Measurements from ENCODE around the gene FKTN.

FKTN gene

DNA sequence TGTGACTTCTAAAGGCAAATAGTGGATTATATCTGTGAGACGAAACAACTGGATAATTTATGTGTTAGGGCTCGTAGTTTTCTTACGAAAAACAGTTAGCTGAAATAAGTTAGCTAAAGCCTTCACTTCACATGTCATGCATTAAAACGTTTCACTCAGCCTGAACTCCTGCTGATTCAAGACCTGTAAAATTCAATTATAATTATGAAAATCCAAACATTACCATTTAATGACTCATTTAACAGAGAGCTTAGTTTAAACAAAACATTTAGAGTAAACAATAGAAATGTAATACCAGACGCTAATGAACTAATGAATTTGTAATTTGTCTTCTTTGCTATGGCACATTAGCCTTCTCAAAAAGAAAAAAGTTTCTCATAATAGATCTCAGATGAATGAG lies 106.0 kb downstream of the FKTN start:
- Histone ChIP-seq H3K4me1 (ENCODE audit: control insufficient read depth, insufficient read depth, low read length) (no peaks in the 10 kb centered on the region), H3K4me3 (ENCODE audit: low read length) (no peak overlapping the region), H3K27me3 (ENCODE audit: control insufficient read depth, insufficient read depth, low read length) (peaks cover 9% of the 10 kb centered on the region), H3K9me3 (replicated peaks; ENCODE audit: low read length) (no peaks in the 10 kb centered on the region), H3K36me3 (ENCODE audit: insufficient read depth, low read length) (no peaks in the 10 kb centered on the region), H3K4me2 (ENCODE audit: low read length) (no peak overlapping the region), H3K9ac (ENCODE audit: low read depth, low read length) (no peak overlapping the region)

DNA sequence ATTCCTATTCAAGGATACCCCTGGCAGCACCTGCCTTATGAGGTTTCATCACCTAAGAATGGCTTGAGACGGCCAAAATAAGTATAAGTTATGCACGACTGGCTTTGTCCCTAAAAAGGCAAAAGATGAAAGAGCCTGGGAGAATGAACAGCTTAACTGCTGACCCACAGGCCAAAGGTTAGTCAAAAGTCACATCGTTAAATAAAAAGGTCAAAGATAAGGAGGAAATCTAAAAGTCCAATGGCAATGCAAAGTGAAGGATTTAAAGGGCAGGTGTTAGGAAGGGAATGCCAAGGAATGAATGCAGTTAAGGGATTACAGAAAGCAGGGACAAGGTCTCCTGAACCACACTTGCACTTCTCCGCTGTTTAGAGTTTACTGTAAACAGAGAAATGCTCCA lies 109.9 kb downstream of the FKTN start:
- no peaks in the 10 kb centered on the region for H3K4me1 ChIP-seq (ENCODE audit: control insufficient read depth, insufficient read depth, low read length)
- H3K4me3 ChIP-seq (ENCODE audit: low read length): no peak overlapping the region
- no peak overlapping the region for H3K9ac ChIP-seq (ENCODE audit: low read depth, low read length)
- no peak overlapping the region for H3K4me2 ChIP-seq (ENCODE audit: low read length)
- H3K9me3 ChIP-seq (replicated peaks; ENCODE audit: low read length): no peaks in the 10 kb centered on the region
- peaks cover 20% of the 10 kb centered on the region for H3K27me3 ChIP-seq (ENCODE audit: control insufficient read depth, insufficient read depth, low read length)
- no peaks in the 10 kb centered on the region for H3K36me3 ChIP-seq (ENCODE audit: insufficient read depth, low read length)

DNA sequence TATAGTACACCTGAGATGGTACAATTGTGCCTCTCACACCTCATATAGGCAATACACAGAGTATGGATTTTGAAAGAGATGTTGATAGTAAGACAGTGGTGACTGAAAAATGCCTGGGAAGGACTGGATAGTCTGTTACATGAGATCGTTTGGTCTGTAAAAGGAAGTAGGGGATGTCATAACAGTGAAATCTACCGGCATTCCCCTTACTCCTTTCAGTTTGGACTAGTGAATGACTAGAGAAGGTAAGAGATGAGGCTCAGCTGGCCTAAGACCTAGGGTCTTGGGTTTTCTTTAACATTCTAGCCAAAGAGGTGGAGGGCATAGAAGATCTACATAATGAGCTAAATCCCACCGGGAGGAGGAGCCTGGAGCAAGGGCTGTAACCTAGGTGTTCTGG lies 112.4 kb downstream of the FKTN start:
- H3K9ac ChIP-seq (ENCODE audit: low read depth, low read length): no peak overlapping the region

DNA sequence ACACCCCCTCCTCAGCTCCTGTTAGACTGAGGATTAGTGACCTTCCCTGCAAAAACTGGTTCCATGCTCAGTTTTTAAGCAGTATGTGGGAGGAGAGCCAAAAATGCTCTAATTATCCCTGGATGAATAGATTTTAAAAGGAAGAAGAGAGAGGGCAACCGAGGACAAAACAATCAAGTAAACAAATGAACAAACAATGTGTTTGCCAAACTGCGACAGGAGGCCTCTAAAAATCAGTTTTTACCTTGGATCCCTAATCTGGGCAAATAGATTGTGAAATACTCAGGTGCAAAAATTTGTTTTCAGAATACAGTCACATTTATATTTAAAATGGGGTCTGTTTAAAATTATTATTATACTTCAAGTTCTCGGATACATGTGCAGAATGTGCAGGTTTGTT lies 112.8 kb downstream of the FKTN start:
- Histone ChIP-seq H3K4me3 (ENCODE audit: low read length) (no peak overlapping the region), H3K36me3 (ENCODE audit: insufficient read depth, low read length) (no peaks in the 10 kb centered on the region), H3K4me1 (ENCODE audit: control insufficient read depth, insufficient read depth, low read length) (no peaks in the 10 kb centered on the region), H3K27me3 (ENCODE audit: control insufficient read depth, insufficient read depth, low read length) (peaks cover 20% of the 10 kb centered on the region), H3K9me3 (replicated peaks; ENCODE audit: low read length) (no peaks in the 10 kb centered on the region), H3K9ac (ENCODE audit: low read depth, low read length) (no peak overlapping the region), H3K4me2 (ENCODE audit: low read length) (no peak overlapping the region)

More for the DNA sequence above, 112.4 kb downstream of the FKTN start:
- no peaks in the 10 kb centered on the region for H3K9me3 ChIP-seq (replicated peaks; ENCODE audit: low read length)
- H3K4me2 ChIP-seq (ENCODE audit: low read length): no peak overlapping the region
- no peak overlapping the region for H3K4me3 ChIP-seq (ENCODE audit: low read length)
- no peaks in the 10 kb centered on the region for H3K4me1 ChIP-seq (ENCODE audit: control insufficient read depth, insufficient read depth, low read length)
- no peaks in the 10 kb centered on the region for H3K36me3 ChIP-seq (ENCODE audit: insufficient read depth, low read length)
- H3K27me3 ChIP-seq (ENCODE audit: control insufficient read depth, insufficient read depth, low read length): peaks cover 20% of the 10 kb centered on the region

DNA sequence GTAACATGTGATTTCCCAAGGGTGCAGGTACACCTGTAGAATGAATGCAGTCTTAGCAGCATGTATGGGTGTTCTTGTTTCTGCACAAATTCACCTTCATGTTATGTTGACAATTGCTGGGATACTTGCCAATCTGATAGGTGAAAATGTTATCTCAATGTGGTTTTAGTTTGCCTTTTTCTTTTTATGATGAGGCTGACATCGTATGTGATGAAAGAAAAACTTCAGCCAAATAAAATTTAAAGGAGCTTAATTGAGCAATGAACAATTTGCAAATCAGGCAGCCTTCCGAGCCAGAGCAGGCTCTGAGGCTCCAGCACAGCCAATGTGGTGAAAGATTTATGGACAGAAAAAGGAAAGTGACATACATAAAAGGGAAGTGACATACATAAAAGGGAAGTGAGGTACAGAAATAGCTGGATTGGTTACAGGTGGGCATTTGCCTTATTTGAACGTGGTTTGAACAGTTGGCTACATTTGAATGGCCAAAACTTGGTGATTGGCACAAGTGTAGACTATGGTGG lies 114.8 kb downstream of the FKTN start:
- H3K4me1 ChIP-seq (ENCODE audit: control insufficient read depth, insufficient read depth, low read length): no peaks in the 10 kb centered on the region
- H3K4me3 ChIP-seq (ENCODE audit: low read length): no peak overlapping the region
- H3K4me2 ChIP-seq (ENCODE audit: low read length): no peak overlapping the region
- peaks cover 23% of the 10 kb centered on the region for H3K27me3 ChIP-seq (ENCODE audit: control insufficient read depth, insufficient read depth, low read length)
- no peaks in the 10 kb centered on the region for H3K9me3 ChIP-seq (replicated peaks; ENCODE audit: low read length)
- H3K36me3 ChIP-seq (ENCODE audit: insufficient read depth, low read length): no peaks in the 10 kb centered on the region
- no peak overlapping the region for H3K9ac ChIP-seq (ENCODE audit: low read depth, low read length)

DNA sequence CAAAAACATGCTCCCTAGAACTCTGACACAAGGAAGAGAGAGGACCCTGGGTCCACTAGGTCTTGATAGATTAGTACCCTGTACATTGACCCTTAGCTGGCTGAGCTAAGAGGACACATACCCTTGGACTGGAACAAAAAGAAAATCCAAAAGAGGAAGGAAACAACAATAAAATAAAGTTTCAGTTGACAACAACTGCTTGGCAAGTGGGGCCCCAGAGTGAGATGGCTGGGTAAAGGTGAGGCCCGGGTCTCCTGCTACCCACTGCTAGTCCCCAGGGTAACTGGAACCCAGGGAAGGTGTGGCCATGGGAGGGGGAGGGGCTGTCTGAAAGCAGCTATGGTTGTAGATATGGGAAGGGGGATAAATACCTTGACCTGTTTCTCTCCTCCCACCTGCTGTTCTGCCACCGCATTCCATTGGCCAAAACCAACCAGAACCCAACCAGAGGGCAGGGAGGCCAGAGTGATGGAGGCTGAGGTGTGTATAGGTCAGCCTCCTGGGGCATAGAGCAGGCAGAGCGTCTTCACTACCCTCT lies 116.0 kb downstream of the FKTN start:
- Histone ChIP-seq H3K4me1 (ENCODE audit: control insufficient read depth, insufficient read depth, low read length) (no peaks in the 10 kb centered on the region), H3K9ac (ENCODE audit: low read depth, low read length) (no peak overlapping the region), H3K36me3 (ENCODE audit: insufficient read depth, low read length) (no peaks in the 10 kb centered on the region), H3K4me2 (ENCODE audit: low read length) (no peak overlapping the region), H3K27me3 (ENCODE audit: control insufficient read depth, insufficient read depth, low read length) (peaks cover 24% of the 10 kb centered on the region), H3K4me3 (ENCODE audit: low read length) (no peak overlapping the region), H3K9me3 (replicated peaks; ENCODE audit: low read length) (no peaks in the 10 kb centered on the region)

DNA sequence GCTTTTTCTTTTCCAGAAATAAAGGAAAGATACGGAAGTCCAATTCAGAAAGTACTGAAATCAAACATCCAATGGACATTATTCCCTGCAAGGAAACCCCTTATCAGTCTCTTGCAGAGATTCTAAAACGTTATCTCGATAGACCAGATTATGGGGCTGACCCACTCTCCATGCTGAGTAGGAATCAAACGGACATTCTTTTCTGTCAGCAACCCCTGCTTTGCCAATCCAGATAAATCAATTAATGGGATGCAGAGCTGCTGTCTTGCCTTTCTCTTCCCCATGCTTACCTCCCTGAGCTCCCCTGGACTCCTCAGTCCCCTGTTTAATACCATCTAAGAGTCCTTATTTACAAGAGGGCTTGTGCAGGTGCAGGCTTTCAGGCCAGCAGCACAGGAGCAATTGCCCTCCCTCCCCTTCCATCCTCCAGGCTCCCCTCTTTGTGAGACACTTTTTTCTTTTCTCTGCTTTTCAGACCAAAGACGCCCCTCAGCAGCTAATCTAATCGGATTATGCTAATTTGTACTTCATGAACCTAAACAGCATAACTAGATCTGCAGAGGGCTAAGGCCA lies 118.5 kb downstream of the FKTN start:
- Histone ChIP-seq H3K4me2 (ENCODE audit: low read length) (no peak overlapping the region), H3K9ac (ENCODE audit: low read depth, low read length) (no peak overlapping the region)

DNA sequence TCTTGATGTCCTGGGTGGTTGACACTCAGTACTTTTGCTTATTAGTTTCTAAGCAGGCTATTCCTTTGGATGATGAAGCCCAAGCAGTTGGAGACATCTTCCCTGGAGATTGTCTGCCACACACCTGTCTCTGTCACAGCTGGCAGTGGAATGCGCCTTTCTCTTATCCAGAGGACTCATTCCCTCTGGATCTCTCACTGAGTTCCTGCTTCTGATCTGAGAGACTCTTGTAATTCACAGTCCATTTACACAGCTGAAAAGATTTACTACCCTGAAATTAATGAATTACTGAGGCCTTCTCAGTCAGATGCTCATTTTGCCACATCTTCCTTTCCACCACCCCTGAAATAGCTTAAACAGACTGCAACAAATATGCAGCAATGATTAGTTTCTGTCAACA lies 120.2 kb downstream of the FKTN start:
- Histone ChIP-seq H3K9me3 (replicated peaks; ENCODE audit: low read length) (no peaks in the 10 kb centered on the region), H3K27me3 (ENCODE audit: control insufficient read depth, insufficient read depth, low read length) (peaks cover 14% of the 10 kb centered on the region), H3K36me3 (ENCODE audit: insufficient read depth, low read length) (no peaks in the 10 kb centered on the region)

More for the DNA sequence above, 118.5 kb downstream of the FKTN start:
- H3K4me1 ChIP-seq (ENCODE audit: control insufficient read depth, insufficient read depth, low read length): no peaks in the 10 kb centered on the region
- H3K27me3 ChIP-seq (ENCODE audit: control insufficient read depth, insufficient read depth, low read length): peaks cover 14% of the 10 kb centered on the region
- no peaks in the 10 kb centered on the region for H3K36me3 ChIP-seq (ENCODE audit: insufficient read depth, low read length)
- no peak overlapping the region for H3K4me3 ChIP-seq (ENCODE audit: low read length)
- no peaks in the 10 kb centered on the region for H3K9me3 ChIP-seq (replicated peaks; ENCODE audit: low read length)

DNA sequence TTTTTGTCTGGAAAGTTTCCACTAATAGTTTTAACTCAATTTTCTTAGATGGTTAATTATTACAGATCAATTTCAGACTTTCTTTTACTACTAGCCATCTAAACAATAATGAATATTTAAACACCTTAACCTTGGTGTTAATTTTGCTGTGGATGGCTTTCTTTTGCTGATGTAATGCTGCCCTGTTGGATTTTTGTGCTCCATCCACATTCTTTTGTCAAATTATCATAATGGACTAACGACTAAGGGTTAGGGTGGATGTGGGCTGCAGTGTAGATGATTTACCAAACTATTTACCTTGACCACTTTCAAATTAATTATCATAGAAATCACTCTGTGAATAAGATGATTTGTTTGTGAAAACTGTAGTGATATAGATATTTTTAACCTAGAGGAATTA lies 120.8 kb downstream of the FKTN start:
- Histone ChIP-seq H3K4me2 (ENCODE audit: low read length) (no peak overlapping the region), H3K9me3 (replicated peaks; ENCODE audit: low read length) (no peaks in the 10 kb centered on the region), H3K4me3 (ENCODE audit: low read length) (no peak overlapping the region), H3K9ac (ENCODE audit: low read depth, low read length) (no peak overlapping the region), H3K36me3 (ENCODE audit: insufficient read depth, low read length) (no peaks in the 10 kb centered on the region), H3K27me3 (ENCODE audit: control insufficient read depth, insufficient read depth, low read length) (peaks cover 14% of the 10 kb centered on the region), H3K4me1 (ENCODE audit: control insufficient read depth, insufficient read depth, low read length) (no peaks in the 10 kb centered on the region)

More for the DNA sequence above, 120.2 kb downstream of the FKTN start:
- no peak overlapping the region for H3K4me3 ChIP-seq (ENCODE audit: low read length)
- H3K9ac ChIP-seq (ENCODE audit: low read depth, low read length): no peak overlapping the region
- no peak overlapping the region for H3K4me2 ChIP-seq (ENCODE audit: low read length)
- H3K4me1 ChIP-seq (ENCODE audit: control insufficient read depth, insufficient read depth, low read length): no peaks in the 10 kb centered on the region

DNA sequence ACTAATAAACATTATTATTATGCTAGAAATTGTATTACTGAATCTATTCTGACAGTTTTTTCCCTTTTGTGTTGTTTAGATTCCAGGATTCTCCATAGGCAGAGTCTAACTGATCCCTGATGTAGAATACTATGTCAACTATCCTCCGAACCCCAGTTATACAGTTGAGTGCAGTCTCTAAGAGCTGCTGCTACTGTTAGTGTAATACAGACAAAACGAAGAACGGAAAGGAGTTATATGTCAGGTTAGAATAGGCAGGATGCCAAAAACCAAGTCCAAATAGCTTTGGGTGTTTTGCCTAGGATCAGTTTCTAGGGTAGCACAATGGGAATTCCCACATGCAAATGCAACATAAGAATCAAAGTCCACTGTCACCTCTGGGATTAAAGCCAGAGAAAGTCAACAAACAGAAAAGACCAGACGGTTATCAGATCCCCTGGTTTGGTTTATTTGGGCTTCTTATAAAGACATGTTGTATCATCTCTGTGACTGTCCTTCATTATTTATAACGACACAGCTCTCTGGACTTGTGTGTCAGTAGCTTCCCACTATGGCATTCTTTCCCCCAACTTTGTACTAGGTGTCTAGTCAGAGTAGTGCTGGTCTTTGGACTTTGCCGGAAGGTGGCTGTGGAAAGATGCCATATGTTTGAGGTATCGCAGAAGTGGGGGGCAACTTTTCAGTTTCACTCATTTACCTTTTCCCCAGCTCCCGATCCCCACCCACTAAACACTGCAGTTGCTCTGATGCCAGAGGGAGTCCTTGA lies 121.5 kb downstream of the FKTN start:
- no peak overlapping the region for H3K4me2 ChIP-seq (ENCODE audit: low read length)
- no peak overlapping the region for H3K9ac ChIP-seq (ENCODE audit: low read depth, low read length)
- H3K9me3 ChIP-seq (replicated peaks; ENCODE audit: low read length): no peaks in the 10 kb centered on the region
- no peaks in the 10 kb centered on the region for H3K4me1 ChIP-seq (ENCODE audit: control insufficient read depth, insufficient read depth, low read length)
- H3K36me3 ChIP-seq (ENCODE audit: insufficient read depth, low read length): no peaks in the 10 kb centered on the region
- no peak overlapping the region for H3K4me3 ChIP-seq (ENCODE audit: low read length)
- peaks cover 14% of the 10 kb centered on the region for H3K27me3 ChIP-seq (ENCODE audit: control insufficient read depth, insufficient read depth, low read length)

DNA sequence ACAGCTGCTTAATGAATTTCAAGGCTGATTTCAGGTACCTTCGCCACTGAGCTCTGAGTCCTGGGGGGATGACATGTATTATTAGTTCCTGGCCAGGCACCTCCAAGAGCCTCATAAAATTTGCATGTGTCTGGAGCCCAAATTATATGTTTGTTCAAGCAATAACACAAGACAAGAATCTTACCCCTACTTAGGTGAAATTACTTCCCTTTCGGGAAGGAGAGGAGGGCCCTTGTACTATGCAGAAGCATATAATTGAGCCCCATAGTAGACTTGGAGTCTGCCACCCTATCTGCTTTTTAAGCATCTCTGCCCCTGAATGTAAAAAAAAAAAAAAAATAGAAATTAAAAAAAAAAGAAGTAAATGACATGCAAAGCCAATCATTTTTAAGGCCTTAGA lies 123.4 kb downstream of the FKTN start:
- no peak overlapping the region for H3K4me2 ChIP-seq (ENCODE audit: low read length)
- no peaks in the 10 kb centered on the region for H3K4me1 ChIP-seq (ENCODE audit: control insufficient read depth, insufficient read depth, low read length)
- no peaks in the 10 kb centered on the region for H3K36me3 ChIP-seq (ENCODE audit: insufficient read depth, low read length)
- no peaks in the 10 kb centered on the region for H3K9me3 ChIP-seq (replicated peaks; ENCODE audit: low read length)
- no peak overlapping the region for H3K4me3 ChIP-seq (ENCODE audit: low read length)
- H3K27me3 ChIP-seq (ENCODE audit: control insufficient read depth, insufficient read depth, low read length): peaks cover 10% of the 10 kb centered on the region
- H3K9ac ChIP-seq (ENCODE audit: low read depth, low read length): no peak overlapping the region

All from skeletal muscle satellite cell (primary cell).